GM12874 (cell line): ENCODE data around the gene WDR19.
A peak's percentile ranks its signal among the peaks of the same experiment; 100 is the strongest.

Source experiments
- CTCF ChIP-seq: IDR thresholded peaks from 2 replicates; pipeline ENCODE4 v1.5.1; 2011; ENCODE audit warnings: low read depth, mild to moderate bottlenecking, control low read depth, low read length, moderate library complexity; ENCODE audit not compliant: insufficient read depth

The WDR19 gene

GRCh38 chr4:39181905-39182638 lies at the start of gene WDR19:
WDR19 (plus strand) TSS chr4:39182529; CDS start chr4:39182558, 29 bp downstream.
- TF ChIP-seq CTCF, result peak; percentile 55

- no peak for TF ChIP-seq CTCF
Observed at GRCh38 chr4:39133623-39134022, 48.7 kb upstream of the WDR19 start.

- no peak for TF ChIP-seq CTCF
Observed at GRCh38 chr4:39134683-39135306, 47.5 kb upstream of the WDR19 start.

- no peak for TF ChIP-seq CTCF
Observed at GRCh38 chr4:39146211-39146610, 36.1 kb upstream of the WDR19 start.

- TF ChIP-seq CTCF, result no peak
Observed at GRCh38 chr4:39154009-39154408, 28.3 kb upstream of the WDR19 start.

GRCh38 chr4:39157520-39157919 lies 24.8 kb upstream of the WDR19 start:
- no peak for TF ChIP-seq CTCF

GRCh38 chr4:39166177-39166576 lies 16.2 kb upstream of the WDR19 start:
- TF ChIP-seq CTCF, result no peak
